ENCODE measurements around the gene KCNJ6.

- TF ChIP-seq CTCF (conservative IDR thresholded peaks at IDR 0.05; ENCODE audit: low read length) (no peak), EZH2phosphoT487 (IDR thresholded peaks at IDR 0.05; ENCODE audit: borderline replicate concordance, low read depth, low read length) (no peak)
Observed at GRCh38 chr21:37607081-37607480, 309.2 kb downstream of the KCNJ6 start.
